Measurements from ENCODE around the gene CCDC71L.

The CCDC71L gene

DNA sequence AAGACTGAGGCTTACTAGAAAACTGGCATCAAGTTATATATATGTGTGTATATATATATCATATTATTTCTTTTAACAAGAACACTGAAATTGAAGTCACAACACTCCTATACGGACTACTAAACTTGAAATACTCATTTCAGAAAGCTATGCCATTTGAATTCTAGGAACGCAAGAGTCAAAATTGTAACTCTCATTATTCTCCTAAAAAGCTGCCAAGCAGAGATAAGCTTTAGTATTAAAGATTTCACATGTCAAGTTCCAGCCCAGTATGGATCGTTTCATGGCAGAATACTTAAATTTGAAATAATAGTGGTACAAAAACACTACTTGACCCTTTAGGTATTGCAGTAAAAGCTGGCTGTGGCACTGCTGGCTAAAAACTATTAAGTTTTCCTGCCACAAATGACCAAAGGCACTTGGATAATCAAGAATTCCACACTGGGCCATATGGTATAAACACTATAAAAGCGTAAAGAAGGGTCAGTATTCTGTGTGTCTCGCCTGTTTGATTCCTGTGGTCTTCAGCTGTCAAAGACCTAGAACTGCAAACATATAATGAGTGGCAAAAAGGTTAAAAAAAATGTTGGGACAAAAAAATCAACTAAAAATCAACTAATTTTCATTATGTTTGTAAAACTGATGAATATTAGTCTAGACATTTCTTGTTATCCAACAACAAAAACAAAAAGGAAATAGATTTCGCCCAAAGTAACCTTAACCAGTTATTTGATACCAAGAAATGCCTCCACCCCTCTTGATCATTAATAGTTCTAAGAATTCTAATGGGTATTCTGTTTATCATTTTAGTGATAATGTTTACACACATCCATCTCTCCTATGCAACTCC is 2.4 kb downstream of the CCDC71L start:
- ATAC-seq: no peak

DNA sequence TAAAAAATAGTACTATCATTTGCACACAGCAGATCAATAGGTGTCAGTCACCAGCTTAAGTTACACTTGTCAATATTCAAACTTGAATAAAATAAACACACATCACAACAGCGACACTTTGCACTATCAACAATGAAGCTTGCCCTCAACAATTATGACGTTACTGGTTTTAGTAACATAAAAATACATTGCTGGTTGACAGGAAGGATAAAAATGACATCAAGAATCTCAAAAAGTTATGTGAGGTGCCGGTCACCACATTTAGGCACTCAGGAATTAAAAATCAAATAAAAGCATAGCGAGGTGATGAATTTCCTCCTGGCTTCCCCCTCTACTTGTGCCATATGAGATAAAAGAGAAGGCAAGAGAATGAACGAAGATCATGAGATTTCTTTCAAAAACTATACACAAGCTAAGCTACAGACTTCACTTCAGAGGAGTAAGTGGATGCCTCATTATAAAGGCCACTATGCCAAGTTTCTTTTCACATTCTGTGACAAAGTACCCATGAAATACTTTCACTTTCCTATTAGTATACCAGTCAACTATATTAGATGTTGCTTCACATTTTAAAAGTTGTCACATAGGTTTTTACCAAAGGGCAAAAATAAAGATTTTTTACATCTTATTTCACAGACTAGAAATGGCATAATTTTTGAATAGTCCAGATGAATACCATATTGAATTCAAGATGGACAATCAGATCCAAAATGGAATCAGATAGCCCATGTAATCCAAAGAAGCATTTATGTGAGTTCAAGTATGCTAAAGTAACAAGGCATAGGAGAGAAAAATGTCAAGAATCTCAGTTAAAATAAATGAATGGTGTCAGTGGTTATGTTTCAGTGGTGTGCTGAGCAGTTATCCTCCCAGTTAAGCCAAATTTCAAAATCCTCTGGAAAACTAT is 3.6 kb downstream of the CCDC71L start:
- ATAC-seq: no peak

- no peak for ATAC-seq
These were observed 5.1 kb downstream of the CCDC71L start for GRCh38 chr7:106655703-106656498.

DNA sequence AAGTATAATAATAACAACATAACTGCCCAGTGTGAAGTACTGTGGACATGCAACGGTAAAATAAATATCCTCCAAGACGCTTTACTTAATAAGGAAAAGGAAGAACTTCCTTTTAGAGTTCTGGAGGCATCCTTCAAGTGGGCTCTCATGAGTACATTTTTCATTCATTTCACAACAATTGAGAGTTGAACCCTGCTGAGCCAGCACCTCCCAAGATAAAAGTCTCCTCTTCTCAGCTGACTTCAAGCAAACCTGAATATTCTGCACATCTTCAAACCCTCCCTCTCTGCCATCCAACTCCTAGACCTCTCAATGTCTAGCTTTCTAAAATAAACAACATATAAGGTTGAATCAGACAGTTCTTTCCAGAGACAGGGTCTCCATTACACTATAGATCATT is 7.5 kb downstream of the CCDC71L start:
- ATAC-seq: no peak

DNA sequence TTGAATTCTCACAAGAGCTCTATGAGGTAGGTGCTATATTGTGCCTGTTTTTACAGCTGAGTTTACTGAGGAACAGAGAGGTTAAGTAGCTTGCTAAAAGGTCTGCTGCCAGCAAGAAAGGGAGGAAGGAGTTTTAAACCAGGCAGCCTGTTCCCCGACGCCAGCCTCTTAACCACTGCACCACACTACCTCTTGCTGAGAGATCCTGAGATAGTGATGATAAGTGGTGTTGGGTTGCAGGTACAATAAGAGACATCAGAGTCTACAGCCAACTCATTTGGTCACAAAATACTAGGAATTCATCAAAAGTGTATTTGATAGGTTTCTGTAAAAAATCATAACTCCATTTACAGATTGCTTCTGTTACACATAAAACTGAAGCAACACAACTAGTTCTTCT is 8.0 kb downstream of the CCDC71L start:
- no peak for ATAC-seq

- ATAC-seq: no peak
These were observed 8.9 kb downstream of the CCDC71L start for GRCh38 chr7:106652092-106652491.

GRCh38 chr7:106646256-106646655 is 14.7 kb downstream of the CCDC71L start:
- ATAC-seq: no peak

DNA sequence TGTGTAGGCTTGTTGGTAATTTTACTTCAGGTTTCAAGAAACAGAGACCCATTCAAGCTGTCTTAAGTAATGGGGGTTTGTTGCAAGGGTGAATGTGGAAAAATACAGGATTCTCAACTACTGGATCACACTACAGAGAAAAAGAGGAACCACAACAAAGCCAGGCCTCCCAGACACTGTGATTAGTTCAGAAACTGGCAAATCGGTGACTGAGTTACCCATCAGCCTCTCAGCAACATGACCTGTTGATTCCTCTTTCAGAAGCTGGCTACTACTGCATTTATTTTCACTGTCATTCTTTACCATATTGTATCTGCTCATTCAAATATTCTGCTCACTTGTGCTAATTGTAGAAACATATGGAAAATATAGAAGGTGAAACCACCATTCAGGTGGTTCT is 16.0 kb downstream of the CCDC71L start:
- no peak for ATAC-seq

DNA sequence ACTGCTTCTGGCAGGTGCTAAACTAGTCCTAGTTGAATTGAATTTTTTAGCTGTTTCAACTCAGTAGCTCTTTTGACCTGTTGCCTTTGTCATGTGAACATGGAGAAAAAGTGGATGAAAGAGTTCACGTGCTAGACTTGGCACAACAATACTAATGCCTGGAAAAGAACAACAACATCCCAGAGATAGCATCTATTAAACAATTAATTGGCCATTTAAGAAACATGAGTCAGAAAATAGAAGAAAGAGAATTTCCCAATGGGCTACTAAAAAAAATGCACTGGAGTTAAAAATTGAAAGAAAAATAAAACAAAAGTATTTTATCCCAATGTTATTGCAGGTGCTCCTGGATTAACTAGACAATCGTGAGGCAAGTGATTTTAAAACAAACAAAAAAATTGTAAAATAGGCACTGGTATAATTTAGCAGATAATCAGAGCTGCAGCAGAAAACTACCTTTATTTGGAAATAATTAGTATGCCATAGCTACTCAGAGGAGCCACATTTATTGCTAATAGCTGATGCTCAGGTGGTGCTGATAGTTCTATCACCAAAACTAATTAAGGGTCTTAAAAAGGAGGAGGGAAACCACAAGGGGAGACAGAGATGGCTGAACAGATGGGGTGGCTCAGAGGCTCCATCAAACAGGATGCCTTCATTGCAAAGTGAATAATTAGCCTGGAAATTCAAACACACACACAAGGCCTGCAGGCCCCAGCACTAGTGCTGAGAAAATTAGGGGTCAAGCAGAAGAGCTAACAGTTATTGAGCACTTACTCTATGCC is 17.6 kb downstream of the CCDC71L start:
- ATAC-seq: no peak

- no peak for ATAC-seq
These were observed 19.5 kb downstream of the CCDC71L start for GRCh38 chr7:106641416-106641815.

DNA sequence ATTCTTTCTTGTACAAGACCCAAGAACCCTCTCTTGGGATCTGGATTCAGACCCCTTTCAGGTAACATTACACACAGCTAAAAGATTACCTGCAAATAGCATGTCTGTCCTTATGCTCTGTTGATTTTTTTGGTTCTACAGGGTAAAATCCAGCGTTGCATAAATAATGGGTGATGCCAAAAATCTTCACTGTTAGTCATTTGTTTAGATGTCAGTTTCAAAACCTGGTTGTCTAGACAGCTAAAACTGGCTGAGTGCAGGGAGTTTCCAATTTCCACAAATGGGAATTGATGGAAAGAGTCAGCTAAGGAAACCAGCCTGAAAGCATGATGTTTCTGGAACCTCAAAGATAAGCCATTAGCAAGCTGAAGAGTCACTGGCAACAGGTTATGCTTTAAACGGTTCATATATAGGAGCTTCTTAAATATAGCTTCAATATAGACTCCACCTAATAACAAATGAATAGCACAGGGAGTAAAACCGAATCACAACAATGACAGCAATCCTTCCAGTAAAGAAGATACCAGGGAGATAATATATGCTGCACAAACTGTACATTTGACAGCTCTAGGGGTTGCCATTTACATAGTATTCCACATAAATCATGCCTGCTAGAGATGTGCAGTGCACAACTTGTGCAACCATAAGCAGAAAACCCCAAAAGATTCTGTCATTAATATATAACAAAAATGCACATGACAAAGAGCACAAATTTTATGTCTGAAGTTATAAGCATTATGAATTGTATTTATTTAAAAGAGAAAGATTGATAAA is 20.4 kb downstream of the CCDC71L start:
- ATAC-seq: no peak

DNA sequence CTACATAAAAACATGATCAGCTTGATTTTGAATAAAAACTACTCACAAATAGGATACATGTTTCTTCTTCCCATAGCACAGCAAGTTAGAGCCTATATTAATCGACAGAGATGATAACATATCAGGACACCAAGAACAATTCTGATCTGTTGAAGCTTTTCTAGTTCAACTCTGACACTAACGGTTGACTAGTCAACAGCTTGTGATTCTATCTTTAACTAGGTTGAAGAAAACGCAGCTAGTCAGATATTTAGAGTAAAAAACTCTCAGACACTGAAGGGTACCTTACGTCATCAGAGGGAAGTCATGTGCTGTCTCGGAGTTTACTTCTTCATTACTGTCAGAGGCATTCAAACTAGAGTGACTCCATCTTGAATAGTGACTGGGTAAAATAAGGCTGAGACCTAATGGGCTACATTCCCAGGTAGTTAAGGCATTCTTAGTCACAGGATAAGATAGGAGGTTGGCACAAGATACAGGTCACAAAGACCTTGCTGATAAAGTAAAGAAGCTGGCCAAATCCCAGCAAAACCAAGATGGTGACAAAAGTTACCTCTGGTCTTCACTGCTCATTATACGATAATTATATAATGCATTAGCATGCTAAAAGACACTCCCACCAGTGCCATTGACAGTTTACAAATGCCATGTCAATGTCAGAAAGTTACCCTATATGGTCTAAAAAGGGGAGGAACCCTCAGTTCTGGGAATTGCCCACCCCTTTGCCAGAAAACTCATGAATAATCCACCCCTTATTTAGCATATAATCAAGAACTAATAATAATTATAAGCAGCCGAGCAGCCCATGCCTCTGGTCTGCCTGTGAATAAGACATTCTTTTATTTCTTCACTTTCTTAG is 21.3 kb downstream of the CCDC71L start:
- ATAC-seq: no peak

DNA sequence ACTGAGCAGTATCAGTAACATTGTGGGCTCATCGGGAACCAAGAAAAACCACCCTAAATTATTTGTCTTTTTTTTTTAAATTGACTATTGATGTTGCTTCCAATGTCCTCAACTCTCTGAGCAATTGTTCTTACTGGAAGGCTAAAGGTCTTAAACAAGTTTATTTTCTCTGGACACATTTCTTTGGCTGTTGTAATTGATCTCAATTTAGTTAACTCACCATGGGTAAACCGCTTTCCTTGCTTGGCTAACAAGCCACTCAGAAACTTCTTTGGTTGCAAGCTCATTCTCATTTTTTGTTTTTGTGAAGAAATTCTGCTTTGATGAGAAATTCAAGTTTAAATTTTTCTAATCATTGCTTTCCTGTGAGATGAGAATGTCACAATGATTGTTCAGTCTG is 25.5 kb downstream of the CCDC71L start:
- no peak for ATAC-seq

- no peak for ATAC-seq
These were observed 26.0 kb downstream of the CCDC71L start for GRCh38 chr7:106634958-106635357.

DNA sequence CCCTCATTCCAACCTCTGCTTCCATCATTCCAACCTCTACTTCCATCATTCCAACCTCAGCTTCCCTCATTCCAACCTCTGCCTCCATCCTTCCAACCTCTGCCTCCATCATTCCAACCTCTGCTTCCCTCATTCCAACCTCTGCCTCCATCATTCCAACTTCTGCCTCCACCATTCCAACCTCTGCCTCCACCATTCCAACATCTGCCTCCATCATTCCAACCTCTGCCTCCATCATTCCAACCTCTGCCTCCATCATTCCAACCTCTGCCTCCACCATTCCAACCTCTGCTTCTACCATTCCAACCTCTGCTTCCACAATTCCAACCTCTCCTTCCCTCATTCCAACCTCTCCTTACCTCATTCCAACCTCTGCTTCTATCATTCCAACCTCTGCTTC is 30.3 kb downstream of the CCDC71L start:
- no peak for ATAC-seq

DNA sequence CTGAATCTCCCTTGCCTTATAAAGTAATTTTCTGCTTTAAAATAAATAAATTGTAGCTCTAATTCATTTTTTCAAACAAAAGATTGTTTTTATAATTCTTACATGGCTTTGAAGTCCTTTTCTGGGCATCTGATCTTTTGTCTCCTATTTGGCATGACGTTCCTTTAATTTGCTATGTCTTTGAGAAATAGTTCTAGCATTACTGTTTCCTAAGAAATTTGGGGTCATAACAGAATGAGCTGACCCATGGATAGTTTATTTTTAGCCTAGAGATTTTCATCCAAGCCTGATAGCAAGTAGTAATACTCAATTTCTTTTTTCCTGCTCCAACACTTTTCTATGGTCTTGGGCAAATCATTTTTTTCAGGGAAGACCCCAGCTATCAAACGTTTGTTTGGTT is 31.4 kb downstream of the CCDC71L start:
- ATAC-seq: no peak

DNA sequence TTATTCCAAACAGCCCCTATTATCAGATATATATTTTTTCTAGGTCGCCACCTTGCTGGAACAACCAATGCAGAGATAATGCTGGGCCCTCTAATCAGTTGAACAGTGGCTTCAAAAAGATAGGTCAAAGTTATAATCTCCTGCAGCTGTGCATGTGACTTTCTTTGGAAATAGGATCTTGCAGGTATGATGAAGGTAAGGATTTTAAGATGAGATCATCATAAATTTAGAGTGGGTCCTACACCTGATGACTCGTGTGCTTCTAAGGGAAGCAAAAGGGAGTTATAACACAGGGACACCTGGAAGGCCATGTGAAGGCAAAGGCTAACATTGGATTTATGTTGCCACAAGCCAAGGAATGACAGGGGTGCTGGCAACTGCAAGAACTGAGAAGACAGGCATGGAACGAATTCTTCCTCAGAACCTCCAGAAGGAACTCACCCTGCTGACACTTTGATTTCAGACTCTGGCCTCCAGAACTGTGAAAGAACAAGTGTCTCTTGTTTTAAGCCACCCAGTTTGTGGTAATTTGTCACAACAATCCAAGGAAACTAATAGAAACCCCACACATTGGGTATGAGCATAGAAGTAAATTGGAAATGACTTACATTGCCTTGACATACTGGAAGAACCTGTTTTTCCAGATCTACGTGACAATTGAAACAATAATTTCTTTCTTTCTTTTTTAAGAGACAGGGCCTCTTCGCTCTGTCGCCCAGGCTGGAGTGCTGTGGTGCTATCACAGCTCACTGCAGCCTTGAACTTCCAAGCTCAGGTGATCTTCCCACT is 34.4 kb downstream of the CCDC71L start:
- no peak for ATAC-seq

- no peak for ATAC-seq
These were observed 35.2 kb downstream of the CCDC71L start for GRCh38 chr7:106625678-106626301.

DNA sequence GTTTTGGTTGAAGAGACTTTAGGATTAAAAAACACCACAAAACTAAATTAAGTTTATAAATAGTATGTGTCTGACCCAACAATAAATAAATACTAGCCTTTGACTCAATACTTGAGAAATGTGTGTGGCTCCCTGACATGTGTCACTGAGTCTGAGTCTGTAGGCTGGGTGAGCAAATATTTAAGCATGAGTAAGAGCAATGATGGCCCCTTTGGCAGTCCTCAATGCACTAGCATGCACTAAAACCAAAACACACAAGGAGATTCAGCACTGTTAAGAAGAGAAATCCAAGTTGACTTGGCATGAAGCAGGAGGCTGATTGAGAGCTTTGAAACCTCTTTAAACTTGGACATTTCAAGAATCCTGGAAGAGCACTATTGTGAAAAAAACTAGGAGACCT is 37.1 kb downstream of the CCDC71L start:
- peak in 1 of 2 donors; percentile 38 for ATAC-seq

All from activated CD4-positive, CD25-positive, alpha-beta regulatory T cell treated with anti-CD3 and anti-CD28 coated beads, Interleukin-2, amount 50 U/mL, for 24 hours (primary cell).